Smooth muscle cell (in vitro differentiated cells): ENCODE data around the gene UTS2R. TPM values are rescaled to one million over a fixed set of nuclear protein-coding genes. Genes with fewer than 3 reads are reported as not detected.
A peak's percentile ranks its signal among the peaks of the same experiment; 100 is the strongest.

Experiments
- DNase-seq: peaks from one replicate; lab custom pipeline; 2025; ENCODE audit not compliant: unreplicated experiment; lab: John Stamatoyannopoulos, UW
- H2AFZ ChIP-seq: fragments of 200-600 bp; sonication (generic); 2 replicates; pipeline ENCODE4 v1.6.0; 2016; ENCODE audit warnings: antibody characterized with exemption, low read depth, mild to moderate bottlenecking
- H3F3A ChIP-seq: fragments of 200-600 bp; sonication (generic); 2 replicates; pipeline ENCODE4 v1.6.0; 2017; ENCODE audit warnings: antibody characterized with exemption, low read depth
- H3K27ac ChIP-seq: fragments of 200-600 bp; sonication (generic); 2 replicates; pipeline ENCODE4 v1.5.1; 2016; ENCODE audit warnings: low read depth, mild to moderate bottlenecking
- H3K27me3 ChIP-seq: fragments of 200-600 bp; sonication (generic); 2 replicates; pipeline ENCODE4 v1.6.1; 2016; ENCODE audit warnings: low read depth, mild to moderate bottlenecking
- H3K36me3 ChIP-seq: fragments of 200-600 bp; sonication (generic); 2 replicates; pipeline ENCODE4 v1.5.1; 2016; ENCODE audit warnings: low read depth
- H3K4me1 ChIP-seq: fragments of 200-600 bp; sonication (generic); 2 replicates; pipeline ENCODE4 v1.5.1; 2016; ENCODE audit warnings: low read depth
- H3K4me2 ChIP-seq: fragments of 200-600 bp; sonication (generic); 2 replicates; pipeline ENCODE4 v1.6.0; 2016; ENCODE audit warnings: mild to moderate bottlenecking
- H3K4me3 ChIP-seq: fragments of 200-600 bp; sonication (generic); 2 replicates; pipeline ENCODE4 v1.5.1; 2016; ENCODE audit warnings: mild to moderate bottlenecking
- H3K79me2 ChIP-seq: fragments of 200-600 bp; sonication (generic); 2 replicates; pipeline ENCODE4 v1.6.0; 2016; ENCODE audit warnings: low read depth, mild to moderate bottlenecking
- H3K9ac ChIP-seq: fragments of 200-600 bp; sonication (generic); 2 replicates; pipeline ENCODE4 v1.6.0; 2016; ENCODE audit warnings: low read depth
- H3K9me3 ChIP-seq: fragments of 200-600 bp; sonication (generic); replicated peaks from 2 replicates; pipeline ENCODE4 v1.5.1; 2016; ENCODE audit warnings: low read depth
- H4K20me1 ChIP-seq: fragments of 200-600 bp; sonication (generic); 2 replicates; pipeline ENCODE4 v1.6.0; 2016; ENCODE audit warnings: low read depth
- CTCF ChIP-seq: fragments of 200-600 bp; sonication (generic); IDR thresholded peaks from 2 replicates; pipeline ENCODE4 v1.5.1; 2017; ENCODE audit warnings: borderline replicate concordance, mild to moderate bottlenecking, antibody characterized with exemption; ENCODE audit not compliant: insufficient read depth, poor library complexity, severe bottlenecking
- WGBS: methylation state at CpG from one replicate; pipeline ENCODE4 v1.1.7; 2016; ENCODE audit warnings: low lambda C conversion rate; 5-methylcytosine and 5-hydroxymethylcytosine counted together
- polyA plus RNA-seq: library from polyadenylated mRNA; unstranded; fragments of >200 nt; fragmentation: Nextera tagmentation; extraction: Ambion mirVana; gene quantifications from 2 replicates; pipeline ENCODE4 v1.2.1, GENCODE V29; 2016
- total RNA-seq: library from RNA; depleted of rRNA; stranded (reverse); fragments of >200 nt; gene quantifications from 2 replicates; pipeline ENCODE4 v1.2.3, GENCODE V29; 2014

The UTS2R gene
- total and polyA plus RNA-seq, 2 experiments from 2014 or later: not detected

DNA sequence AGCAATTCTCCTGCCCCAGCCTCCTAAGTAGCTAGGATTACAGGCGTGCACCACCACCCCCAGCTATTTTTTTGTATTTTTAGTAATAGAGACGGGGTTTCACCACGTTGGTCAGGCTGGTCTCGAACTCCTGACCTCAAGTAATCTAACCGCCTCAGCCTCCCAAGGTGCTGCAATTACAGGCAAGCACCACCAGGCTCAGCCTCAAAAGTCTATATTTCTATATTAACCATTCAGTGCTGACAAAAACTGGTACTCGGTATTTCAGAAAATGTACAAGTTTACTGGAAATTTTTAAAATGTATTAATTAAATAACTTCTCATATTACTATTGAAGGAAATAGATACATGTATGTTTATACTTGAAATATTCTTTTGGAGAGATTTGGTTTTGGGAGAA, 45.2 kb downstream of the UTS2R start:
- no peaks in the 10 kb centered on the region for H3K27me3 ChIP-seq
- DNase-seq: no peak
- no peaks in the 10 kb centered on the region for H3K79me2 ChIP-seq
- no peak overlapping the region for H3K4me3 ChIP-seq
- 93% methylated on average over 6 of the region's 6 CpGs for WGBS
- H3K9me3 ChIP-seq: no peaks in the 10 kb centered on the region
- no peaks in the 10 kb centered on the region for H3K36me3 ChIP-seq
- no peak overlapping the region for H2AFZ ChIP-seq
- peaks cover 55% of the 10 kb centered on the region for H4K20me1 ChIP-seq
- no peak for TF ChIP-seq CTCF
- H3K9ac ChIP-seq: no peak overlapping the region
- H3K27ac ChIP-seq: no peak overlapping the region
- H3K4me2 ChIP-seq: no peak overlapping the region
- H3F3A ChIP-seq: no peaks in the 10 kb centered on the region
- H3K4me1 ChIP-seq: peaks cover 3% of the 10 kb centered on the region

DNA sequence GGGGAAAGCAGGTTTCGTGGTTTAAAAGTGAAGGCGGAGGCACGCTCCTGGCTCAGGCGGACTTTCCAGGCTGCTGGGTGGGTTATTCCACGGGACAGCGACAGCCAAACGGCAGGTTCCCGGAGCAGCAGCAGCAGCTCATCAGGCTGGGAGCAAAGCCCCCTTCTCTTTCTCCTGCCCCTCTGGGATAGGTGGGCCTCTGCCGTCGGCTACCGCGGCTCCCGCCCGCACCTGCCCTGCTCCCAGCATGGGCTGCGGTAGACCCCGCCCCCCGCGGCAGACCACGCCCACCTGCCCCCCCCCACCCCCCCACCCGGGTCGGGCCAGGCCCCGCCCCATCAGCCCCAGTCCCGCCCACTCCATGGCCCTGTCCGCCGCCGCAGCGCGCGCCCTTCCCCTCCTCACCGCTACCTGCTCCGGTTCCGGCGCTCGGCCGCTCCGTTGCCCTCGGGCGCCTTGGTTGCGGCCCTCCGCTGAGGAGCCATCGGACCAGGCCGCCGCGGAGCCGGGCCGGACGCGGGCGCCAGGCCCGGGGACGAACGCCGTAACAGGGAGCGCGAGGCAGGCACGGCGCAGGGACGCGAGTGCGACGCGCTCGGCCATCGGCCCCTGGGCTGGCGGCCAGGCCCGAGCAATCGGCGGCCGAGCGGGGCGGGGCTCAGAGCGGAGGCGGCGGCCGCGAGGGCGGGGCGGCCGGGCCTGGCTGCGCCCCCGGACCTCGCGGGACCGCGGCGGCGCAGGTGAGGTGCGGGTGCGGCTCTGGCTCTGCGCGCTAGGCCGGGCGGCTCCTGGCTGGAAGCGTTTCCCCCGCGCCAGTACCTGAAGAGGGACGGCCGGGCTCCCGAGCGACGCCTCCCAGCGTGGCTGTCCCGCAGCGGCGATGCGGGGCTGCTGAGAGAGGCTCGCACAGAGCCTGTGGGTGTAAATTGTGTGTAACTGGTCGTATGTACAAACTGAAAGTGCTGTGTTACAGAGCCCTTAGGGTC, 46.7 kb downstream of the UTS2R start, which contains the start of the genes HEXD and OGFOD3:
Gene HEXD (plus strand): TSS at position 347 of the 986 bp plus-strand sequence. CDS start 1,453 bp downstream, outside the sequence.
Gene OGFOD3 (minus strand): TSS at position 586 of the 986 bp plus-strand sequence. CDS start 101 bp downstream, at position 485.
- peaks cover 3% of the 10 kb centered on the region for H3K4me1 ChIP-seq
- 4% methylated on average over 48 of the region's 108 CpGs for WGBS
- H3K79me2 ChIP-seq: no peaks in the 10 kb centered on the region
- no peak for TF ChIP-seq CTCF
- peak within 1 kb of the TSS; percentile 99 for H3K4me3 ChIP-seq
- peak within 1 kb of the TSS; percentile 96 for H3K4me2 ChIP-seq
- no peaks in the 10 kb centered on the region for H3K9me3 ChIP-seq
- H4K20me1 ChIP-seq: peaks cover 46% of the 10 kb centered on the region
- H3K27ac ChIP-seq: no peak within 1 kb of the TSS
- H3K9ac ChIP-seq: peak within 1 kb of the TSS; percentile 59
- DNase-seq: peak; percentile 89
- no peaks in the 10 kb centered on the region for H3K36me3 ChIP-seq
- no peaks in the 10 kb centered on the region for H3F3A ChIP-seq
- H2AFZ ChIP-seq: peak within 1 kb of the TSS; percentile 87
- H3K27me3 ChIP-seq: no peaks in the 10 kb centered on the region

- Histone ChIP-seq H3K79me2 (no peaks in the 10 kb centered on the region), H3K4me1 (peaks cover 3% of the 10 kb centered on the region), H3K9ac (no peak overlapping the region), H3K27me3 (no peaks in the 10 kb centered on the region), H3F3A (no peaks in the 10 kb centered on the region), H3K4me2 (peak overlapping the region; percentile 96), H3K27ac (no peak overlapping the region), H3K9me3 (no peaks in the 10 kb centered on the region), H3K4me3 (peak overlapping the region; percentile 99), H4K20me1 (peaks cover 35% of the 10 kb centered on the region), H2AFZ (no peak overlapping the region), H3K36me3 (no peaks in the 10 kb centered on the region)
- no peak for DNase-seq
- no peak for TF ChIP-seq CTCF
- WGBS: 96% methylated on average over 2 of the region's 2 CpGs
Measured at GRCh38 chr17:82419540-82419939, 48.0 kb downstream of the UTS2R start.
